Skeletal muscle satellite cell (primary cell): Measurements from ENCODE around the gene TAF6.
A peak's percentile ranks its signal among the peaks of the same experiment; 100 is the strongest.

Source experiments
- H3K27me3 ChIP-seq: 2 replicates; pipeline ENCODE4 v1.7.0; 2013; ENCODE audit warnings: low read length; ENCODE audit not compliant: control insufficient read depth, insufficient read depth
- H3K36me3 ChIP-seq: 2 replicates; pipeline ENCODE4 v1.7.0; 2013; ENCODE audit warnings: mild to moderate bottlenecking, control low read depth, low read length; ENCODE audit not compliant: insufficient read depth
- H3K4me1 ChIP-seq: 2 replicates; pipeline ENCODE4 v1.7.0; 2013; ENCODE audit warnings: low read length; ENCODE audit not compliant: control insufficient read depth, insufficient read depth
- H3K4me2 ChIP-seq: 2 replicates; pipeline ENCODE4 v1.7.0; 2013; ENCODE audit warnings: mild to moderate bottlenecking, low read length
- H3K4me3 ChIP-seq: 2 replicates; pipeline ENCODE4 v1.7.0; 2013; ENCODE audit warnings: low read length
- H3K9ac ChIP-seq: 2 replicates; pipeline ENCODE4 v1.7.0; 2013; ENCODE audit warnings: mild to moderate bottlenecking, low read depth, low read length, moderate library complexity
- H3K9me3 ChIP-seq: replicated peaks from 2 replicates; pipeline ENCODE4 v1.7.0; 2013; ENCODE audit warnings: mild to moderate bottlenecking, control low read depth, low read length

The TAF6 gene

DNA sequence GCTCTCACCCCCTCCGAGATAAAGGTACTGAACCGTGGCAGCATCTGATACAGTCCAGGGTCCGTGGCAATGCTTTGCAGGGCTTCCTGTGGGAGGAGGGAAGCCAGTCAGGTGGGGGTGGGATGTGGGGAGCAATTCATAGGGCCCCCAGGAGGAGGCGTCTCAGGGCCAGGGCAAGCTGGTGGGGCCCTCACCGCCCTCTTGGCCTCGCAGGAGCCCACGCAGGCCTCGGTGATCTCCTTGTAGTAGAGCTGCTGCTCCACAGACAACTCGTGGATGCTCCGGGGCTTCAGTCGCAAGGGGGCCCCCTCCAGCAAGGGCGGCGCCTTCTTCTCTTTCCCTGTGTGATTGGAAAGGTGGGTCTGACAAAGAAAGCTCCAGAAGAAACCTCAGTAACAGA, 7.2 kb downstream of the TAF6 start:
- Histone ChIP-seq H3K4me2 (no peak overlapping the region), H3K4me3 (no peak overlapping the region), H3K9ac (no peak overlapping the region), H3K36me3 (peaks cover 46% of the 10 kb centered on the region), H3K4me1 (no peaks in the 10 kb centered on the region), H3K27me3 (no peaks in the 10 kb centered on the region), H3K9me3 (no peaks in the 10 kb centered on the region)

DNA sequence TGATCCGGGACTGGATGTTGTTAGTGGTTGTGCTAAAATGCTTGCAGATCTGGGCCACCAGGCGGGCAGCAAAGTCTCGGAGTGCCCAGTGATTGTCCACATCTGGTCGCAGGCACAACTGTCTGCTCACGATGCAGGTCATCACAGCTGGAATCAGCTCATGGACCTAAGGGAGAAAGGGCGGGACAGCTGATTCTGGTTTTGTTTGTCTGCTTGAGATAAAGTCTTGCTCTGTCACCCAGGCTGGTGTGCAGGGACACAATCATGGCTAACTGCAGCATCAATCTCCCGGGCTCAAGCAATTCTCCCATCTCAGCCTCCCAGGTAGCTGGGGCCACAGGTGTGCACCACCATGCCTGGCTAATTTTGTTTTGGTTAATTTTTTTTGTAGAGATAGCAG, 8.0 kb downstream of the TAF6 start:
- Histone ChIP-seq H3K36me3 (peaks cover 53% of the 10 kb centered on the region), H3K4me1 (no peaks in the 10 kb centered on the region), H3K9me3 (no peaks in the 10 kb centered on the region), H3K27me3 (no peaks in the 10 kb centered on the region), H3K9ac (no peak overlapping the region), H3K4me3 (no peak overlapping the region), H3K4me2 (no peak overlapping the region)

GRCh38 chr7:100109521-100110163, 9.5 kb downstream of the TAF6 start:
- Histone ChIP-seq H3K36me3 (peaks cover 62% of the 10 kb centered on the region), H3K9ac (no peak overlapping the region), H3K27me3 (no peaks in the 10 kb centered on the region), H3K4me1 (no peaks in the 10 kb centered on the region), H3K4me2 (no peak overlapping the region), H3K4me3 (no peak overlapping the region), H3K9me3 (no peaks in the 10 kb centered on the region)

- peaks cover 56% of the 10 kb centered on the region for H3K36me3 ChIP-seq
- H3K4me2 ChIP-seq = no peak overlapping the region
- no peaks in the 10 kb centered on the region for H3K27me3 ChIP-seq
- no peak overlapping the region for H3K4me3 ChIP-seq
- H3K9me3 ChIP-seq = no peaks in the 10 kb centered on the region
- H3K9ac ChIP-seq = no peak overlapping the region
- H3K4me1 ChIP-seq = peaks cover 7% of the 10 kb centered on the region
Measured at GRCh38 chr7:100107890-100108289, 11.3 kb downstream of the TAF6 start.

GRCh38 chr7:100107125-100107737, 11.9 kb downstream of the TAF6 start:
- H3K36me3 ChIP-seq = peaks cover 56% of the 10 kb centered on the region
- H3K9me3 ChIP-seq = no peaks in the 10 kb centered on the region
- H3K27me3 ChIP-seq = no peaks in the 10 kb centered on the region
- no peak overlapping the region for H3K9ac ChIP-seq
- no peak overlapping the region for H3K4me2 ChIP-seq
- peaks cover 14% of the 10 kb centered on the region for H3K4me1 ChIP-seq
- H3K4me3 ChIP-seq = no peak overlapping the region

DNA sequence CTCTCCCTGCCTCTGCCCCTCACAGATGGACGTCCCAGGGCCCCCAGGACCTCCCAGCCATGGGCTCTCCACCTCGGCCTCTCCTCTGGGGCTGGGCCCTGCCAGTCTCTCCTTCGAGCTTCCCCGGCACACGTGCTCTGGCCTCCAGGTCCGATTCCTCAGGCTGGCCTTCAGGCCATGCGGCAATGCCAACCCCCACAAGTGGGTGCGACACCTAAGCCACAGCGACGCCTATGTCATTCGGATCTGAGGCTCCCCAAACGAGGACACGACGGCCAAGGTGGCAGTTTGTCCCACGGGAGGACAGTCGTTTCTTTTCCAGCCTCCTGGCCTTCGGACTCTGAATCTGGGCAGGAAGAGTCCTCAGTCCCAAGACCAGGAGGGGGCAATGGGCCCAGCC, 12.5 kb downstream of the TAF6 start:
- H3K4me1 ChIP-seq = peaks cover 15% of the 10 kb centered on the region
- peaks cover 55% of the 10 kb centered on the region for H3K36me3 ChIP-seq
- H3K27me3 ChIP-seq = no peaks in the 10 kb centered on the region
- no peaks in the 10 kb centered on the region for H3K9me3 ChIP-seq
- no peak overlapping the region for H3K4me3 ChIP-seq
- H3K4me2 ChIP-seq = no peak overlapping the region
- H3K9ac ChIP-seq = no peak overlapping the region

DNA sequence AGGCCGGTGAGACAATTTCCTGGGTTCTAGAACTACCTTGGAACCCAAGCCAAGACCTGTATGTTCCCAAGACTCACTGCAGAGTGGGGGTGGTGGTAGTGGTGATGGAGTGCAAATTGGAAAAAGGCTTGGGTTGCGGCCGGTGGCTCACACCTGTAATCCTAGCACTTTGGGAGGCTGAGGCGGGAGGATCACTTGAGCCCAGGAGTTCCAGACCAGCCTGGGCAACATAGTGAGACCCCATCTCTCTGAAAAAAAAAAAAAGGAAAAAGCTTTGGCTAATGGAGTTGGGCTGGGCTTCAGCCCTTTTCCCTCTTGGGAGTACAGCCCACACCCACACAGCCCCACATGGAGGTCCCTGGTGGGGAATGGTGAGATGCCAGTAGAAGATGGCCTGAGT, 13.6 kb downstream of the TAF6 start:
- no peak overlapping the region for H3K9ac ChIP-seq

DNA sequence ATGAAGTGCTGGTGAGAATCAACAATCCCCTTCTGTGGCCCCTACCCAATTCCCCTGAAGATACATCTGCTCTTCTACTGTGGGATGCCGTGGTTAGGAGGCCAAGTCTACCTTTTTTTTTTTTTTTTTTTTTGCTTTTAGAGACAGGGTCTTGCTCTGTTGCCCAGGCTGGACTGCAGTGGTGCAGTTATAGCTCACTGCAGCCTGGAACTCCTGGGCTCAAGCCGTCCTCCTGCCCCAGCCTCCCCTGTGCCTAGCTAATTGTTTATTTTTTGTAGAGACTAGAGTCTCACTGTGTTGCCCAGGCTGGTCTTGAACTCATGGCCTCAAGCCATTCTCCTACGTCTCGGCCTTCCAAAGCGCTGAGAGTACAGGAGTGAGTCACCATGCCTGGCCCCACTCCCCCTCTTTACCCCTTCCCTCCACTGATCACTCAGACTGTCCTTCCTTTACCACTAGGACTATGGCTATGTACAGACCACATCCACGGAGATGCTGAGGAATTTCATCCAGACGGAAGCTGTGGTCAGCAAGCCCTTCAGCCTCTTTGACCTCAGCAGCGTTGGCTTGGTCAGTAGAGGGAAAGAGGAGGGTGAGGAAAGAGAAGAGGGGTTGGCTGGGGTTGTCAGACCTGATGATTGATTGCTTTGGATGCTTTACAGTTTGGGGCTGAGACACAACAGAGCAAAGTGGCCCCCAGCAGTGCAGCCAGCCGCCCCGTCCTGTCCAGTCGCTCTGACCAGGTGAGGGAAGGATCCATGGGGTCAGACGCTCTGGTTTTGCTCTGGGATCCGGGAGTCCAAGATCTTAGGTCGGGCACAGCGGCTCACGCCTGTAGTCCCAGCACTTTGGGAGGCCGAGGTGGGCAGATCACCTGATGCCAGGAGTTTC, 16.0 kb downstream of the TAF6 start:
- Histone ChIP-seq H3K4me3 (peak overlapping the region; percentile 92), H3K9ac (peak overlapping the region; percentile 94), H3K27me3 (no peaks in the 10 kb centered on the region), H3K4me2 (peak overlapping the region; percentile 92), H3K4me1 (peaks cover 22% of the 10 kb centered on the region), H3K36me3 (peaks cover 54% of the 10 kb centered on the region), H3K9me3 (no peaks in the 10 kb centered on the region)

More for the DNA sequence above, 13.6 kb downstream of the TAF6 start:
- Histone ChIP-seq H3K4me2 (no peak overlapping the region), H3K36me3 (peaks cover 48% of the 10 kb centered on the region), H3K27me3 (no peaks in the 10 kb centered on the region), H3K4me3 (no peak overlapping the region), H3K4me1 (peaks cover 15% of the 10 kb centered on the region), H3K9me3 (no peaks in the 10 kb centered on the region)

DNA sequence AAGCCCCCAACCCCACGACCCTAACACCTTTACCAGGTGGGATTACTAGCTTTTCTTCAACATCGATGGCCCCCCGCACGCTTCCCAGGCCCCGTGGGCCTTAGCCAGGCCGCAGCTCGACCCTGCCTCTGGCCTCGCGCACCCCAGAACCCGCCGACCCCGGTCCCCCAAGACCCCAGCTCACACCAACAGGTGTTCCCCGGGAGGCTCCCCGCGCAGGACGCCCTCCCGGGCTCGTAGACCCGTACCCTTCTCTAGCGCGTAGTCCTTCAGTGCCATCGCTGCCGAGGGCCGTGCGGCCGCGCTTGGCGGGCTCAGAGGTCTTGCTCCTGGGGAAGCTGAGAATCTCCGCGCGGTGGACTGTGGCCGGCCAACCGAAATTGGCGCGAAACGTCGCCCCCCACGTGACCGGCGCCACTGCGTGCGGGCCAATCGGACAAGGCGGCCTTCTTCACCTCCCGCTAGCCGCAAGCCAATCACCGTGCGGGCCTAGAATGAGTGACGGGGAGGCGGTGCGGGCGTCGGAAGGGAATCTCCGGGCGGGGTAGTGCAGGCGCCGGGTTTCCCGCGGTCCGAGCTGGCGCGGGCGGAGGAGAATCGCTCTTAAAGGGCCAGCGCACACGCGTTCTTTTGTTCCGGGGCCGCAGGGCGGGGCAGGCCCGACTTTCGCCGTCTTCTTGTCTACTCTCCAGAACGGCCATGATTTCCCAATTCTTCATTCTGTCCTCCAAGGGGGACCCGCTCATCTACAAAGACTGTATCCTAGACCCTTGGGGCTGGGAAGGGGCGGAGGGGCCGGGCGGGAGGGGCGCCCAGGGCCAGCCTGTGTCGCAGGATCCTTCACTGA, 17.9 kb downstream of the TAF6 start, which contains the start of the genes AP4M1 and MCM7:
AP4M1 (plus strand) TSS at position 628 of the 847 bp plus-strand sequence; CDS start at position 700, 72 bp downstream.
MCM7 (minus strand) TSS at position 382 of the 847 bp plus-strand sequence; CDS start at position 279, 103 bp downstream.
- H3K9me3 ChIP-seq = no peaks in the 10 kb centered on the region
- peaks cover 52% of the 10 kb centered on the region for H3K36me3 ChIP-seq
- H3K9ac ChIP-seq = peak within 1 kb of the TSS; percentile 94
- H3K27me3 ChIP-seq = no peaks in the 10 kb centered on the region
- peak within 1 kb of the TSS; percentile 92 for H3K4me3 ChIP-seq
- peaks cover 22% of the 10 kb centered on the region for H3K4me1 ChIP-seq
- H3K4me2 ChIP-seq = peak within 1 kb of the TSS; percentile 97

- Histone ChIP-seq H3K4me2 (peak overlapping the region; percentile 97), H3K9ac (peak overlapping the region; percentile 94), H3K36me3 (peaks cover 53% of the 10 kb centered on the region), H3K9me3 (no peaks in the 10 kb centered on the region), H3K27me3 (no peaks in the 10 kb centered on the region), H3K4me1 (peaks cover 22% of the 10 kb centered on the region), H3K4me3 (peak overlapping the region; percentile 92)
Measured at GRCh38 chr7:100100420-100101015, 18.6 kb downstream of the TAF6 start.
